ENCODE data around the gene ZNF534.
A peak's percentile ranks its signal among the peaks of the same experiment; 100 is the strongest.
"Not testable (repeated sequence)": the region's sequence is repeated elsewhere in the genome, so short reads cannot be mapped to it uniquely, and the experiment has no call there.

Gene ZNF534

DNA sequence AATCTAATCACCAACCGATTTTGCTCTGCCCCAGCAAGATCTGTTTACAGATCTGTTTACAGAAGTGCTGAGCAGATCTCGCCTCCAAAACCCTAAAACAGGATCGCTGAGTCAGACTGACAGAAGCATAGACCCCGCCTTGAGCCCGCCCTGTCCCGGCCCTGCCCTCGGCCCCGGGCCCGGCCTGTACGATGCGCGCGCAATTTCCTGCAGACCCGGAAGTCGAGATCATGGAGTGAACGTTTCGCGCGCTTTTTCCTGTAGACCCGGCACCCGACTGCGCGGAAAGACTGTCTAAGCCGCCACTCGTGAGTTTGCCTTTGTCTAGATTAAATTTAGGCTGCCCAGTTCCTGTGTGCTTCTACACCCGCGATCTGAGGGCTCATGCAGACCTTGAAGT, at the start of gene ZNF534:
Gene ZNF534, plus strand, starts transcription at position 212 of the 400 bp plus-strand sequence. CDS start 2,327 bp downstream, outside the sequence.
- DNase-seq, result no peak

DNA sequence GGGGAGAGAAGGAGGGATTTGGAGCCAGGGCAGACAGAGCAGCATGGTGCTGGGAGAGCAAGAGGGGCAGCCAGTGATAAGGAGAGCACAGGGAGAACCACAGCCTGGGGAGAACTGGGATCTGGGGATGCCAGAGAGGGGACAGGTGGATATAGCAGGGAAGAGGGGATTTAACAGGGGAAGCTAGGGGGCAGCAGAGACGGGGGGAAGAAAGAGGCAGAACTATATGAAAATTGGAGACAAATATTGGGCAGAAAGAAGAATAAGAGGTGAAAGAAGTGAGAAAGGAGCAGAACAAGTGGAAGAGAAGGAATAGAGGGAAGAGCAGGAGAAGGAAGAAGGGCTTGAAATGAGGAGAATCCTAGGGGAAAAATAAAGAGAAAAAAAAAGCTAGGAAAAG, 37.8 kb upstream of the ZNF534 start:
- DNase-seq, result no peak

DNA sequence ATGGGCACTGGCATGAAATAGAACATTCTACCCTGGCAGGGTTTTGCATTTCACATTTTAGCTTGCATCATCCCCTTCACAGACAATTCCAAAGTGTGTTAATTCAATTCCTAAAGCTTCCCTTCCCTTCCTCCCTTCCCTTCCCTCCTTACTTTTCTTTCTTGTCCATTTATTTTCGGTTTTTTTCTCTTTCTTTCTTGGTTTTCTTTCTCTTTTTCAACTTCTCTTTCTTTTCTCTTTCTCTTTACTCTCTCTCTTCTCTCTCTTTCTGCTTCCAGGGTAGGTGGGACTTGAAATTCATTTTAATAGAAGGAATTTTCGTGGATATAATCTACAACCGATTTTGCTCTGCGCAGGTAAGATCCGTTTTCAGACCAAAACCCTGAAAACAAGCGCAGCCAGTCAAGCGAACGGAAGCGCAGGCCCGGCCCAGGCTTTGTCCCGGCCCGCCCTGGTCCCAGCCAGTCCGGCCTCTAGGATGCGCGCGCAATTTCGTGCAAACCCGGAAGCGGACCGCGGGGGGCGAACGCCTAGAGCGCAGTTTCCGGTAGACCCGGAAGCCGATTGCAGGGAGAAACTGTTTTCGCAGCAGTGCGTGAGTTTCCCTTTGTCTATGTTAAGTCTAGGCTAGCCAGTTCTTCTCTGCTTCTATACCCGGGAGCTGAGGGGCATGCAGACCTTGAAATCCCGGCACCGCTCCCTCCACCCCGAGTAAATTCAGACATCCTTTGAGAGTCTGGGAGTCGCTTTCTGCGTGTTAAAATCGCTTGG, 31.5 kb upstream of the ZNF534 start, which contains the start of gene ZNF528:
Gene ZNF528, plus strand, starts transcription at position 540 of the 771 bp plus-strand sequence. CDS start 4,165 bp downstream, outside the sequence.
- peak; percentile 91 for DNase-seq

DNA sequence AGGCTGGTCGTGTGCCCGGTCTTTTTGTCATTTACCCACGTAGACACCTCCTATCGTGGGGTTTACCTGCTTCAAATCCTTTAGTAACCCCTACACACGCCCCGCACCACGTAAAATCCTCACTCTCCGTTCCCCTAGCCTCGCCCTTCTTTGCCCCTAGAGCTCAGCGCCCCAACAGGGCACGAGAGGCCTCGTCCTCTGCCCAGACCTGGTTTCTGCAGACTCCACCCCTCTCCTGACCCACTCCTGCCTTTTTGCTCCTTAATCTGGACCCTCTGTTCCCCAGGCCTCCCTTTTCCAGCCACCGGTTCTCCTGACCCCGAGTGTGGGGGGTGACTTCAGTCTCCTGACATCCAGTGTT, 30.9 kb upstream of the ZNF534 start:
- DNase-seq, result peak; percentile 10

DNA sequence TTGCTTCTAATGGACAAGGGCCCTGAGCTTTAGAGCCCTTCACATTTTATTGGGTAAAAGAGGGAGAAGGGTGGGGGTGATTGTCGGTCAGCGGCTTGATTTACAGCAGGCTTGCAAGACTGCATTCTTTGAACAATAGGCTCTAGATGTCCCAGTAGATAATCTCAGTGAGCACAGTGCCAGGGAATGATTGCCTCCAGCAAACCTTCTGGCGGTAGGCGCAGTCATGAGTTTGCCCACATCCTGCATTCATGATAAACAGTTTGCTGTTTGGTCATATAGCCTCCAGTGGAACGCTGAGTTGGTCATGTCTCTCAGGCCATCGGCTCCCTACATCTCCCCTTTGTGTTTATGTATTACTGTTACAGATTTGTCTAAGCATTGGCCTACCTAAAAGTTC, 18.7 kb upstream of the ZNF534 start:
- DNase-seq, result no peak

DNA sequence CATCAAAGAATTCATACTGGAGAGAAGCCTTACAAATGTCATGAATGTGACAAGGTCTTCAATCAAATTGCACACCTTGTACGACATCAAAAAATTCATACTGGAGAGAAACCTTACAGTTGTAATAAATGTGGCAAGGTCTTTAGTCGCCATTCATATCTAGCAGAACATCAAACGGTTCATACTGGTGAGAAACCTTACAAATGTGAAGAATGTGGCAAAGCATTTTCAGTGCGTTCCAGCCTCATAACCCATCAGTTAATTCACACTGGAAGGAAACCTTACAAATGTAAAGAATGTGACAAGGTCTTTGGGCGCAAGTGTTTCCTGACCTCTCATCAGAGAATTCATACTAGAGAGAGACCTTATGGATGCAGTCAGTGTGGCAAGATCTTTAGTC, 13.2 kb upstream of the ZNF534 start:
- no peak for DNase-seq

DNA sequence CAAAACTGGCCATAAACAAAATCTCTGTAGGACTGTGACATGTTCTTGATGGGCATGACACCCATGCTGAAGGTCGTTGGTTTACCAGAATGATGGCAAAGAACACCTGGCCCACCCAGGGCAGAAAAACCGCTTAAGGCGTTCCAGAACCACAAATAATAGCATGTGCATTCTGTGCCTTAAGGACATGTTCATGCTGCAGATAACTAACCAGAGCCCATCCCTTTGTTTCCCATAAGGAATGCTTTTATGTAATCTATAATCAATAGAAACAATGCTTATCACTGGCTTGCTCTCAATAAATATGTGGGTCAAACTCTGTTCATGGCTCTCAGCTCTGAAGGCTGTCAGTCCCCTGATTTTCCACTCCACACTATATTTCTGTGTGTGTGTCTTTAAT, 13.2 kb downstream of the ZNF534 start:
- DNase-seq, result no peak

DNA sequence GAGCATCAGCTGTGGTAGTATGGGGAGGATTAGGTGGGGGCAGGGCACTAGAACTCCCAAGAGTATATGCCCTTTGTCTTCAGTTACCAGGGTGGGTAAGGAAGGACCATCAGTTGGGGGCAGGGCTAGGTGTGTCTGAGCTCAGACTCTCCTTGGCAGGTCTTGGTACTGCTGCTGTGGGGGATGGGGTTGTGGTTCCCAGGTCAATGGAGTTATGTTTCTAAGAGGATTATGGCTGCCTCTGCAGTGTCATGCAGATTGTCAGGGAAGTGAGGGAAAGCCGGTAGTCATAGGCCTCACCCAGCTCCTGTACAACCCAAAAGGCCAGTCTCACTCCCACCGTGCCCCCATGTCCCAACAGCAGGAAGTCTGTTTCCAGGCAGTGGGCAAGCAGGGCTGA, 15.6 kb downstream of the ZNF534 start:
- no peak for DNase-seq

DNA sequence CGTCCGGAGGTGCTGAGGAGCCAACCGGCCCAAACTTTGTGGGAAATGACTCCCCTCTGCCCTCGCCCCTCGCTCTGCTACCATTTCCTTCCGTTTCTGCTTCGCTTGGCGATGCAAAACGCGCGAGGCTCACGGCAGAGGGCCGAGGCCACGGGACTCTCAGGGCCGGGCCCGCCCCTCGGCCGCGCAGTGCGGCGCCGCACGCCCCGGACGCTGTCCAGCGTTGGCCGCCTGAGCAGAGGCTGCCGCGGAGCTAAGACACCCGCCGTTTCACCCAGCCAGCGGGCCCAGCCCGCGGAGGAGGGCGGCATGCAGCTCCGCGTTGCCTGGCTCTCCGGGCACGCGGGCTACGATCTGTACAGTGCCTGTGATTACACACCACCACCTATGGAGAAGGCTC, 22.3 kb downstream of the ZNF534 start:
- DNase-seq, result no peak

DNA sequence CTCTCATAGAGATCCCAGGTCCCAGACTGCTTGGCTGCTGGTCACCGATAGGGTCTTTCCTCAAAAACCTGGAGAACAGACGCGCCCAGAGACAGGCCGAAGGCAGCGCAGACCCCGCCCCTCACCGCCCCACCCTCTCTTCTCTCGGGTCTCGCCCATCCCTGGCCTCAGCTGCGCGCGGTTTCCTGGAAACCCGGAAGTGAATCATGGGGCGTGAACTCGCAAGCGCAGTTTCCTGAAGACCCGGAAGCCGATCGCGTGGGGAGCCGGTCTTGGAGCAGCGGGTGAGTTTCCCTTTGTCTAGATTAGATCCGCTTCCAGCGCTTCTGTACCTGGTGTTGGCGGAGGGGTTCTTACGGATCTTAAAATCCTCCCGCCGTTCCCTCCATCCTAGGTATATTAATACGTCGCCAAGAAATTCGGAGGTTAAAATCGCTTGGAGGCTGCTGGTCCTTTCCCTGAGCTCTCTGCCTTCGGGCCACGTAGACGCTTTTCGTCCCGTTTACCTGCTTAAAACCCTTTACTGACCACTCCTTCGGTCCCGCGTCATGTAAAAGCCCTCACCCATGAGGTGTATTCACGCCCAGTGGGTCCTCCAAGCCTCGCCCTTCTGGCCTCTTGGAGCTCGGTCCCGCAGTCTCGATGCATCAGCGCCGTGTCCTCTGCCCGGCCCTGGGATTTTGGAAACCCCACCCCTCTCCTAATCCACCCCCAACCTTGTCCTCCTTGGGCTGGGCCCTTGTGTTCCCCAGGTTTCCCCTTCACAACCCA, 24.6 kb downstream of the ZNF534 start, which contains the start of gene ZNF578:
Gene ZNF578, plus strand, starts transcription at position 230 of the 771 bp plus-strand sequence. CDS start 48,293 bp downstream, outside the sequence.
- DNase-seq, result peak; percentile 73

DNA sequence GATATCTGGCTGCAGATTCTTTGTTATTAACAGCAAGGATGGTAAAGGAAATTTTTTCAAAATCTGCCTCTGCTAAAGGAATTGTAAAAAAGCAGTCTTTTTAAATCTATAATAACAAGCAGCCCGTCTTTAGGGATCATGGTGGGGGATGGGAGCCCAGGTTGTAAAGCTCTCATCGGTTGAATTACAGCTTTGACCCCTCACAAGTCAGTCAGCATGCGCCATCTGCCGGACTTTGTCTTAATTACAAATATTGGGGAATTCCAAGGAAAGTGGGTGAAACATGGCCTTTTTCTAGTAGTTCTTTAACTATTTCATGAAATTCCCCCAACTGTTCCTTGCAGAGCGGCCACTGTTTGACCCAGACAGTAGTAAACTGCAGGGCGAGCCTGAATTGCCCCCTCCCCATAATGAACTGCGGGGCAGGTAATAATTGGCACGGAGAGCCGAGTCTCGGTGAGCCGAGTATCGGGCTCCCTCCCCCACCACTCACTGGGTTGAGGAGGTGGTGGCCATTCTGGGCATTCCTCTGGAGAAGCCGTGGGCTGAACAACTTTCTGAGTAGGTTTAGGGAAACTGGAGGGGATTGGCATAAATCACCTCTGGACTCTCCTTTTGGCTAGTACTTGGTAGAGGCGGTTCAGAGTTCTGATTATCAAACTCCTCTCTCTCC, 36.0 kb downstream of the ZNF534 start:
- DNase-seq, result no peak

DNA sequence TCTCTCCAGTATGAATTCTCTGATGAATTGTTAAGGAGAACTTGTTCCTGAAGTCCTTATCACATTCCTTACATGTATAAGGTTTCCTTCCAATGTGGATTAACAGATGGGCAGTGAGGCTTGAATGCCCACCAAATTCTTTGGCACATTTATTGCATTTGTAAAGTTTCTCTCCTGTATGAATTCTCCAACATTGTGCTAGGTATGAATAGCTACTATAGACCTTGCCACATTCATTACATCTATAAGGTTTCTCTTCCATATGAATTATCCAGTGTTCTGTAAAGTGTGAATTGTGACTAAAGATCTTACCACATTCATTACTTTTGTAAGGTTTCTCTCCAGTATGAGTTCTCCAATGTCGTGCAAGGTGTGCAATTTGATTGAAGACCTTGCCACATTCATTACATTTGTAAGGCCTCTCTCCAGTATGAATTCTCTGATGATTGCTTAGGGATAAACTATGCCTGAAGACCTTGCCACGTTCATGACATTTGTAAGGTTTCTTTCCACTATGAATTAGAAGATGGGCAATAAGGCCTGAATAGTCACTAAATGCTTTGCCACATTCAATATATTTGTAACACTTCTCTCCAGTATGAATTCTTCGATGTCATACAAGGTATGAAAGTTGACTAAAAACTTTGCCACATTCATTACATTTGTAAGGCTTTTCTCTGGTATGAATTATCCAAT, 44.9 kb downstream of the ZNF534 start:
- no peak for DNase-seq

DNA sequence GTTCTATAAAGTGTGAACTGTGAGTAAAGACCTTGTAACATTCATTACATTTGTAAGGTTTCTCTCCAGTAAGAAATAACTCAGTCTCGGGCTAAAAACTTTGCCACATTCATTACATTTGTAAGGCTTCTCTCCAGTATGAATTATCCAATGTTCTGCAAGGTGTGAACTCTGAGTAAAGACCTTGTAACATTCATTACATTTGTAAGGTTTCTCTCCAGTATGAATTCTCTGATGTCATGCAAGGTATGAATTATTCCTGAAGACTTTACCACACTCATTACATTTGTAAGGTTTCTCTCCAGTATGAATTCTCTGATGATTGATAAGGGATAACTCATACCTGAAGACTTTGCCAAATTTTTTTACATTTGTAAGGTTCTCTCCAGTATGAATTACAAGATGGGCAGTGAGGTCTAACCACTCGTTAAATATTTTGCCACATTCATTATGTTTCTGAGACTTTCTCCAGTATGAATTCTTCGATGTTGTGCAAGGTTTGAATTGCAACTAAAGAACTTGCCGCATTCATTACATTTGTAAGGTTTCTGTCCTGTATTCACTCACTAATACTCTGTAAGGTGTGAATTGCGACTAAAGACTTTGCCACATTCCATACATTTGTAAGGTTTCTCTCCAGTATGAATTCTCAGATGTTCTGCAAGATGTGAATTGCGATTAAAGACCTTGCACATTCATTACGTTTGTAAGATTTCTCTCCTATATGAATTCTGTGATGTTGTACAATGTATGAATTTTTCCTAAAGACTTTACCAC, 45.6 kb downstream of the ZNF534 start:
- DNase-seq, result no peak

DNA sequence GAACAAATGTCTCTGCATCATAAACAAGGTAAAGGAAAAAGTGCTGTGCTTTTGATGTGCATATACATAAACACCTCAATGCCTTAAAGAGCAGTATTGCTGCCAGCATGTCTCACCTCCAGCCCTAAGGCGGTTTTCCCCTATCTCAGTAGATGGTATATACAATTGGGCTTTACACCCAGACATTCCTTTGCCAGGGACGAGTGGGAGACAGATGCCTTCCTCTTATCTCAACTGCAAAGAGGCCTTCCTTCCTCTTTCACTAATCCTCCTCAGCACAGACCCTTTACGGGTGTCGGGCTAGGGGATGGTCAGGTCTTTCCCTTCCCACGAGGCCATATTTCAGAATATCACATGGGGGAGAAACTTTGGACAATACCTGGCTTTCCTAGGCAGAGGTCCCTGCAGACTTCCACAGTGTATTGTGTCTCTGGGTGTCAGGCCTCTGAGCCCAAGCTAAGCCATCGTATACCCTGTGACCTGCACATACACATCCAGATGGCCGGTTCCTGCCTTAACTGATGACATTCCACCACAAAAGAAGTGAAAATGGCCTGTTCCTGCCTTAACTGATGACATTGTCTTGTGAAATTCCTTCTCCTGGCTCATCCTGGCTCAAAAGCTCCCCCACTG, 55.3 kb downstream of the ZNF534 start:
- not testable (repeated sequence) for DNase-seq

DNA sequence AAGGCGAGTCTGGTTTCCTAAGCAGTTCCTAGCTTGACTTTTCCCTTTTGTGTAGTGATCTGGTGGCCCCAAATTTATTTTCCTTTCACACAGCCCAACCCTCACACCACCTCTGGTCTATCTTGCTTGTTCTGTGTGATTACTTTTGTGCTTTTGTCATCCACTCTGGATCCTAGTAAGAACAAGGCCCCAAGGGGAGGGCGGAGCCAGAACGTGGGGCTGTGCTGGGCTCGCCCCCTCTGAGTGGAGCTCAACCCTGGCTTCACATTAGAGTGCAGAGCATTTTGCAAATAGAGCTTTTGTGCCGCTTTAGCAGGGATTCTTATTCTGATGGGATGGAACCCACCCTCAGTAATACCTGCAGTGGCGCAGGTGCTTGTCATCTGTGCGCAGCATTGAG, 56.1 kb downstream of the ZNF534 start:
- not testable (repeated sequence) for DNase-seq

DNA sequence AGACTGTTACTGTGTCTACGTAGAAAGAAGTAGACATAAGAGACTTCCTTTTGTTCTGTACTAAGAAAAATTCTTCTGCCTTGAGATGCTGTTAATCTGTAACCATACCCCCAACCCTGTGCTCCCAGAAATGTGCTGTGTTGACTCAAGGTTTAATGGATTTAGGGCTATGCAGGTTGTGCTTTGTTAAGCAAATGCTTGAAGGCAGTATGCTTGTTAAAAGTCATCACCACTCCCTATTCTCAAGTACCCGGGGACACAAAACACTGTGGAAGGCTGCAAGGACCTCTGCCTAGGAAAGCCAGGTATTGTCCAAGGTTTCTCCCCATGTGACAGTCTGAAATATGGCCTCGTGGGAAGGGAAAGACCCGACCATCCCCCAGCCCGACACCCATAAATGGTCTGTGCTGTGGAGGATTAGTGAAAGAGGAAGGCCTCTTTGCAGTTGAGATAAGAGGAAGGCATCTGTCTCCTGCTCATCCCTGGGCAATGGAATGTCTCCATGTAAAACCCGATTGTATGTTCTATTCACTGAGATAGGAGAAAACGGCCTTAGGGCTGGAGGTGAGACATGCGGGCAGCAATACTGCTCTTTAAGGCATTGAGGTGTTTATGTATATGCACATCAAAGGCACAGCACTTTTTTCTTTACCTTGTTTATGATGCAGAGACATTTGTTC, 56.8 kb downstream of the ZNF534 start:
- not testable (repeated sequence) for DNase-seq

DNA sequence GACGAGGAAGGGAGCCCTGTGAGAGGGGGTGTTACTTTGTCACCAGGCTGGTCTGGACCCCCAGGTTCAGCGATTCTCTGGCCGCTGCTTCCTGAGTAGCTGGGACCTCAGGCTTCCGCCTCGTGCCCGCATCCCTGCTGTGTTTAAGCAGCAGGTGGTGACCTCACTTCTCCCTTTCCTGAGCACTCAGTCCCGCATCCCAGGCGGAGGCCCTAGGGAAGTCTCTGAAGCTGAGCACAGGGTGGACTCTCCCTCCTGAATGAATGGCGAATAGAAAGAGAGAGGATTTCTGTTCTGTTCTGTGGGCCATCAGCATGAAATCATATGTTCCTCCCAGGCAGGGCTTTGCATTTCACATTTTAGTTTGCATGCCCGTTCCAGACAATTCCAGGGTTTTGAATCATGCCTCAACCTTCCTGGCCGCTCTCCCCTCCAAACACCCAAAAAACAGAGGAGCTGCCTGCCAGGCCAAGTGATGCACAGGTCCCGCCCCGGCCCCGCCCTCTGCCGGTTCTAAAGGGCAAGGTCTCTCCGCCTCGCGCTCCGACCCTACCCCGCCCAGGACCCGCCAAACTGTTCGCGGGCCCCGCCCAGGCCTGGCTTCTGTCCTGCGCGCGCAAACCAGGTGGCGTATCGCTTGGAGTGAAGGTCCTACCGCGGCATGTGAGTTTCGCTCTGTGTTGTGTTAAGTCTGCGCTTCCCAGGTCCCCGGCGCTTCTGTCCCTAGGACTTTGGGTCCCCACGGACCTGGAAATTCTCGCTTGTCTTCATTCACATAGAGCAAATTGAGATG, 63.4 kb downstream of the ZNF534 start:
- no peak for DNase-seq

DNA sequence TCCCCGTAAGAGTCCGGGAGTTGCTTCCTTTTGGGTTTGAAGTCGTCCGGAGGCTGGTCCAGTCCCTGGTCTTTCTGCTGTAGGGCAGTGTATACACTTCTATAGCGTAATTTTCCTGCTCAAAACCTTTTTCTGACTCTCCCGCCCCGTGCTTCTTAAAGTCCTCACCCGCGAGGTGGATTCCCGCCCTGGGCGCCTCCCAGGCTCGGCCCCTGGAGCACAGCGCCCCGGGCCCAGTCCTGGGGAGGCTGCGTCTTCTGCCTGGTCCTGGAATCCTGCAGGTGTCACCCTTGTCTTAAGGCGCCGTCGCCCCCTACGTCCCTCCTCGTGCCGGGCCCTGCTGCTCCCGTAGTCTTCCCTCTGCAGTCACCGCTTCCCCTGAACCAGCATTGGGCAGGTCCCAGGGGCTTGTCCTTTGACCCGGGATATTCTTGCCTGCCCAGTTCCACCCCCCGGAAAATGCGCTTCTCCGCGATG, 64.1 kb downstream of the ZNF534 start:
- DNase-seq, result no peak

DNA sequence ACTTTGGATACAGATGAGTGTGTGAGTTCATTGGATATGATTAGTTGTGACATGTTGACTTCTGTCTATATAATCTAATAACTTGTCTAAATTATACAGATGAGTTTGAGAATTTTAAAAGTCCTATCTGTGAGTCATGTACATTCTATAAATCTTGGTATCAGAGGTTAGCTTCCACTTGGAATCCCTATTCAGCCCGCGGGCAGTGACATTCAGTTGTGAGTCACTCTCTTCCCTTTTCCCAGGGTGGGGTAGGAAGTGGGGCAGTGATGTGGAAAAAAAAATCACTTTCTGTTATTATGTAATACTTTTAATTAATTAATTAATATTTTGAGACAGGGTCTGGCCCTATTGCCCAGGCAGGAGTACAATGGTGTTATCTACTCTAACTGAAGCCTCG, 65.6 kb downstream of the ZNF534 start:
- DNase-seq, result no peak

DNA sequence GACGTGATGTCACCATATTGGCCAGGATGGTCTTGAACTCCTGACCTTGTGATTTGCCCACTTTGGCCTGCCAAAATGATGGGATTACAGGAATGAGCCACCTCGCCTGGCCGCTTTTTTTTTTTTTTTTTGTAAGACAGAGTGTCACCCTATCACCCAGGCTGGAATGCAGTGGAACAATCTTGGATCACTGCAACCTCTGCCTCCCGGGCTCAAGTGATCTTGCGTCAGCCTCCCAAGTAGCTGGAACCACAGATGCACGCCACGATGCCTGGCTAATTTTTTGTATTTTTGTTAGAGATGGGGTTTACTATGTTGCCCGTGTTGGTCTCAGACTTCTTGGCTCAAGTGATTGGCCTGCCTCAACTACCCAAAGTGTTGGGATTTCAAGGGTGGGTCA, 69.6 kb downstream of the ZNF534 start:
- no peak for DNase-seq

Measured in CD4-positive, alpha-beta T cell treated with Interferon gamma for 1 hour (primary cell).